H1 (cell line): ENCODE measurements around the gene LGALS12. TPM values are rescaled to one million over a fixed set of nuclear protein-coding genes. Genes with fewer than 3 reads are reported as not detected.

ENCODE experiments used
- BACH1 ChIP-seq: IDR thresholded peaks from 2 replicates; pipeline ENCODE4 v1.6.1; 2012; ENCODE audit warnings: low read length, improper control_type of control experiment
- PHF8 ChIP-seq: fragments of 200-600 bp; sonication (generic); conservative IDR thresholded peaks from 2 replicates; pipeline ENCODE4 v1.7.1; 2012; ENCODE audit warnings: low read depth, mild to moderate bottlenecking, inconsistent platforms, low read length, moderate library complexity
- POLR2AphosphoS5 ChIP-seq: IDR thresholded peaks from 2 replicates; pipeline ENCODE4 v1.6.1; 2011; ENCODE audit warnings: low read depth, low read length
- RBBP5 ChIP-seq: IDR thresholded peaks from 2 replicates; pipeline ENCODE4 v1.7.1; 2012; ENCODE audit warnings: low read depth, mild to moderate bottlenecking, inconsistent platforms, low read length, moderate library complexity, borderline replicate concordance
- polyA plus RNA-seq, 7 experiments: library from polyadenylated mRNA; depleted of rRNA in 3 of 7; stranded (reverse) in 5 of 7; unstranded in 2 of 7; fragments of >200 nt in 5 of 7; fragments of 200-250 nt in 2 of 7; gene quantifications; 1 replicate in 5 of 7; 2 replicates in 1 of 7; 4 replicates in 1 of 7; pipeline versions ENCODE4 v1.2.1 to v1.2.3, GENCODE V29; 2011 to 2013; ENCODE audit warnings: missing spikeins in 2 of 7, mixed read lengths in 2 of 7
- total RNA-seq: library from RNA; stranded (reverse); fragmentation: NEBNext Ultra II Directional; extraction: Animal tissue kit (Norgen Biotek cat#: 25700); gene quantifications from 2 replicates; pipeline ENCODE4 v1.2.1, GENCODE V29; 2021

Gene LGALS12
- total and polyA plus RNA-seq, 2 of the 8 experiments (the other 6 are each of a cell fraction or from before 2014, with no cell fraction given) = 1.6 to 2.9 TPM

GRCh38 chr11:63490551-63491239 is 15.2 kb upstream of the LGALS12 start, which contains the start of gene PLAAT5 (continued):
- peak; percentile 69; the same call in 1 of the 2 replicates for TF ChIP-seq RBBP5
- TF ChIP-seq BACH1 = no peak
- TF ChIP-seq POLR2AphosphoS5 = no peak
- TF ChIP-seq PHF8 = 0 out of 2 replicates have a peak, but pooled peaks have one; percentile 38
- TF ChIP-seq, all 59 proteins: peak for 10
